OCI-M2 (cell line): ENCODE results near the gene PLXNA2.

Experiments used
- DNase-seq: peaks from one replicate; lab custom pipeline; 2025; ENCODE audit not compliant: unreplicated experiment; lab: John Stamatoyannopoulos, UW

Gene PLXNA2

DNA sequence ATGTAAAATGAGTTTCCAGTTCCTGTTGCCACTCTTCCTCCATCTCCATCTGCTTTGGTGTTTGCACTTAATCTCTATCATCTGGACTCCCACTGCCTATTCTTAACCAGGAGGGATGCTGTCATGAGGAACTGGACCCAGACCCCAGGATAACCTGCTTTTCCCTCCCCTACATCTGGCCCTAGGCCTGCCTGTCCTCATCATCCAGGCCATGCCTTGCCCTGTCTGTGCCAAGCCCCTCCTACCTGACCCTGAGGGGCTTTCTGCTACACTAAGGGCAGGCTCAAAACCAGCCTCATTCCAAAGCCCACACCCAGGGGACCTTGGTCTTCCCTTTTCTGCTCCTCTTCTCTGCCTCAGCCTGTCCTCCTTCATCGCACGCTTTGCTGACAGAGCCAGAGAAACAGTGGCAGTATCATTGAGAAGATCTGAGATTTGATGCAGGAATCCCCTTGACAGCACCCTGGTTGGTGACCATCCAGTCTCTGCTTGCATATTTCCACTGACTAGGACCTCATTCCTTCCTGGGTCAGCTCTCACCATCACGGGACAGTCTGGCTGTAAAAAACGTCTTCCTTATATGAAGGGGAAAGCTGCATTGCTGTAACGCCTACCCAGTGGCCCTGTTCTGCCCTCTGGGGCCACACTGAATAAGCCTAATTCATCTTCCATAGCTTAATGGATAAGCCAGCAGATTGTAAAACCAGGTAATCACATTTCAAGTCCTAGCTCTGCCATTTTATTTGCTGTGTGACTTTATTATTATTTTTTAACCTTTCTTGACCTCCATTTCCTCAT, 38.8 kb downstream of the PLXNA2 start:
- DNase-seq = no peak

DNA sequence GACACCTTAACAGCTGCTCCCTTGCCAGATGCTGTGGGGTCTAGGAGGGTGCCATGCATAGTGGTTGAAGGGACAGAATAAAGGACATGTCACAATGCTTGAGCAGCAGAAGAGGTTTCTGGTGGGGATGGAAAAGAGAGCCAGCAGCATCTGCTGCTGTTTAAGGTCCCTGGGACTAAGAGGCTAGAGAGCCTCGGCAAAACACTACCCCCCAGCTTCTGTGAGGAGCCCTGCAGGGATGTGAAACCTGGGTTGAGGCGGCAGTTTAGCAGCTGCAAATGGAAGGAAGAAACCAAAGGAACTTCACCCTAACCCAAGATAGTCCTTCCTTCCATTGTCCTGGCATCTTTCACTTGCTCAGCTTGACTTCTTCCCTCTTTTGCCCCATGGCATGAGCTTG, 39.4 kb downstream of the PLXNA2 start:
- no peak for DNase-seq

DNA sequence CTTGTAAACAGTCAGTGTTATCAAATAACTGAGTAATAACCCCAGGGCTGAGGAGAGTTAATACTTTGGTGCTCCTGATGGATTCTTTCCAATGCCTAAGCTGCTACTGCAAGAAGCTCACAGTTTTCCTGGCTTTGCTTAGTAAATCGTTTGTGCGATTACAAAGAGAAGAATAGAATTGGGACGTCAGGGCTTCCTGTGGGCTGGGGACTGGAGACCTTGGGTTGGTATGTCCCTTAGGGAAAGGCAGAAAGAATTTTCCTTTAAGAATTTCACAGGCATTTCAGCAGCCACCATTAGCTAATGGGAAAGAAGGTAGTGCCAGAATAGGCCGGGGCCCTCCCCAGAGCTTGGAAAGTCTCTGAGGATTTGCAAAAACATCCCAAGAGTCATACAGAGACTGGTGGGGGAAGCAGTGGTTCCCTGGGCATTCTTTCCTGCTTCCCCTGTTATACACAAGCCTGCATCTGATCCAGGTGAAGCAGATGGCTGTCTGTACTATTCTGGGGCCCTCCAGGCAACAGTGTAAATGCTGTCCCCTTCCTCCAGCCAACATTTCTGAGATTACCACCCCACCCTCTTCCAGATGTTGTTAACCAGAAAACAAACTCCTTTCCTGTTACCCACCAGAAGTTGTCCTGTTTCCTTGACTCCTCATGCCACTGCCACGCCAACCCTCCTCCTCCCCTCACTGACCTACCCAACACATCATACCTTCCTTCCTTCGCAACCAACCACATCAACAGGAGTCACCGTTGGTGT, 40.2 kb downstream of the PLXNA2 start:
- no peak for DNase-seq

DNA sequence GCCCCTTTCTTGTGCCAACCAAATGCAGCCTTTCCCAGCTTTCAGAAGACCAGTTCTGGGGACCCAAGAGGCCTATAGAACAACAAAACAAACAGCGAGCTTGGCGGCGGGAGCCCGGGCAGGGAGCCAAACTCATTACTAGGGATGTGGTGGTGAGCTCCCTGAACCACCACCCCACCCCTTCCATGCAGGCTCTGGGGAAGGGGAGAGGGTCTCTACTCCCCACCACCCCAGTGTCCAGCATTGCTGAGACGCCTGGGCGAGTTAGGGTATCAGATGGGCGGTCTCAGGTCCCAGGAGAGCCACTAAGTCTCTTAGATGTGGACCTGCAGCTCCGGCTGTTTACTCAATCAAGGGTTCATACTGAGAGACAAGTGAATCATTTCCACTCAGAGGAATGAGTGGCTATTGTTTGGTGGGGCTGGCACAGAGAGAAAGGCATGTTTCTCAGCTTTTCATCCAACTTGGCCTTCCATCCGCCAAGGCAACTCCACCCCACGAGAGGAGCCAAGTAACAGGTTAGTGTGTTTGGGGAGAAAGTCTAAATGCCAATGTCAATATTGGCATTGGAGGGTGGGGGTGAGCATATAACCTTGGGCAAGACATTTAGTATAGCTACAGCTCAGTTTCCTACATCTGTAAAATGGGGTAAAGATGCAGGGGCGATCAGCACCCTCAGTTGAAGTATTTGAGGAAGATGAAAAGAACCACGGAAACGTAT, 40.9 kb downstream of the PLXNA2 start:
- no peak for DNase-seq

DNA sequence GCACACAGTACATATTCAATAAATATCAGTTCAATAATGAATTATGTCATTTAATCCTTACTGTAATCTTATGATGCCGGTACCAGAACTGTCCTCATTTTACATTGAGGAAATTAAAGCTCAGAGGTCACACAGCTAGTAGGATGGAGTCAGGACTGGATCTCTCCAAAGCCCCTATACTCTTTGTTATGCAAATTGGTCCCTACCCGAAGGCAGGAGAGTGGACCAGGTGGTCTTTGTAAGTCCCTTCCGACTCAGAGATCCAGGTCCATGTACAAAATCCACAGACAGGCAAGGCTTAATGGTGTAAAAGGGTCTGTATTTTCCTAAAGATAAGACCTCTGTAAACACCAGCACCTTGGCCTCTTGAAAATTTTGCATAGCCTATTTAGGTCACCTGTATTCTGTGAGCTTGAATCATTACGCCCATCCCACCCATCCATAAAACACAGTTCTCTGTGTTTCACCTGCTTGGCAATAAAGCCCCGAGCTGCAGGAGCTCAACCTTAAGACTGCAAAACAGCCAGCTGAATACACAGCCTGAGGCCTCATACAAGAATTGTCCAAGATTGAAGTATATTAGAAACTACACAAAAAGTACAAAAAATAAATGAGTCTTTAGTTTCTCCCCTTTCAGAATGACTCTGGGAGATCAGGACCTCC, 41.7 kb downstream of the PLXNA2 start:
- DNase-seq = no peak

DNA sequence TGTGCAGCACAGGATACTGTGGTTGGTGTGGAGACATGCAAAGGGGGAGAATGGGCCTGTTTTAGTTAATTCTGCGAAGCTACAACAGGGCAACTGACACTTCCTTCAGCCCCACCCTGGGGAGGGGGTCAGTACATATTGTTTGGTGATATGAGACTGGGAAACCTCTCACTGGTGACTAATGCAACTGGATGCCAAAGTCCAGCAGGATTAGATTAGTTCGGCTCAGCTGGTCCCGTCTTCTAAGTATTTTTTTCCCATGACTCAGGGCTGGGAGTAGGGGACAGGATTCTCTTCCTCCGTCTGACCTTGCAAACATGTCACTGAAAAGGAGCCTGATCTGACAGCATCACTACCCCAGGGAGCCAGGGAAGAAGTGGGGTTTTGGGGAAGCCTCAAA, 43.0 kb downstream of the PLXNA2 start:
- no peak for DNase-seq

DNA sequence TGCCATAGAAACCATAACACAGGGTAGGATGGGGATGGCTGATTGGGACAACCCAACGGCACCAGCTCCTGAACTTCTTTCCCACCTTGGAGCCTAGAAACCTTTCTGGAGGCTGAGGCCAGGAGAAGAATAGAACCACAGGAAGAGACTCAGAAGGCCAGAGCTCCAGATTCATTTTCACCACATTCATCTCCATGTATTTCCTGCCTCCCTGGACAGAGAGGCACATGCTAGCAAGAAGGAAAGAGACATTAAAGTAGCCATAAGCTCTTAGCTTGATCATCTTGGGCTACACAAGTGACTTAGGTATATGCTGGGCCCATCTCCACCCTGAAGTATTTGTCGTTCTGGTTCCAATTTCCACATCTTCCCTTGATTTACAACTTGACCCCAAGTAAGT, 44.1 kb downstream of the PLXNA2 start:
- DNase-seq = no peak

DNA sequence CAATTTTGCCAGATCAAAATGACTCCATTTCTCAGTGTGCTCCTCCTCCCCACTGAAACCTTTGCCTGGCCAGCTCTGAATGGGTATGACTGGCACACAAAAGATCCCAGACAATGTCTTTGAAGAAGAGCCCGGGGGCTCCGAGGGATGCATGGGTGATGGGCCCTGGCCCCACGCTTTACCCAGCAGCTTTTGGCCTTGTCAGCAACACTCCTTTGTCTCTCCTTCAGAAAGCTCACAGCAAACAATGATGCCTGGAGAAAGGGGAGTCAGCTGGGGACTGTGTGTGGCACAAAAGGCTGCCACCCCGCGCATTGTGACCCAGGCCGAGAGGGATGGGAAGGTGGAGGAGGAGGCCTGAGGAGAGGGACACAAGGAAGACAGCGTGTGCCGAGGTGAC, 45.9 kb downstream of the PLXNA2 start:
- no peak for DNase-seq

DNA sequence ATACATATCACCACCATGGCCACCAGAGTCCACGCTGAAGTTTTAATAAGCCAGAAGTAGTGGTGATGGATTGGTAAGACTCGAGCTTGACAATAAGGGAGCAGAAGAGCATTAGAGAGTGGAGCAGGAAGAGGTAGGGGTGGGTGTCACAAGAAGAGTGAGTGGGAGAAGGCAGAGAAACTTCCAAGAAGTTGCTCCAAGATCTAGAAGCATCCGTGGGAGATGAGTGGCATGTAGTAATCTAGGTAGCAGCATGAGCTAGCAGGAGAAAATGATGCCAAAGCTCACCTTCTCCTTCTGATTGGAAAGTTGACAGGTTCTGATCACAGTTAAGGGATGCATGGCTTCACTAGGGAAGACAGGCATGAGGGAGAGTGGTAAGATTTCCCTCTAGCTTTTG, 49.2 kb downstream of the PLXNA2 start:
- DNase-seq = no peak

DNA sequence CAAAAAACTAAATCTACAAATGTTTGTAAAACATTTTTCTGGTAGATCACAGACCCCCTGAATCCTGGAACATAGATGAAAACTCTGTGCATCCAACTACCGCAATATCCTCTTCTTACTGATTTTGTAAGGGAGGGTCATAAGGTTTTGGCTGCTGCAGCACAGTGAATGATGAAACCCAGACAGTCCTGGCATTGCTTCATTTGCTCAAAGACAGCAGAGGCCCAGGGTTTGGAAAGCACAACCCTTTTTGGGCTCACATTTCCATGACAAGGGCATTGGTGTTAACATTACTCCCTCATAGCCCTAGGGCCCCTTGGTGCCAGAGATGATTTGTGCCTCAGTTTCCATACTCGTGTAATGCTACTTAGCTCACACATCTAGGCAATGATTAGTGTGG, 51.2 kb downstream of the PLXNA2 start:
- DNase-seq = no peak

DNA sequence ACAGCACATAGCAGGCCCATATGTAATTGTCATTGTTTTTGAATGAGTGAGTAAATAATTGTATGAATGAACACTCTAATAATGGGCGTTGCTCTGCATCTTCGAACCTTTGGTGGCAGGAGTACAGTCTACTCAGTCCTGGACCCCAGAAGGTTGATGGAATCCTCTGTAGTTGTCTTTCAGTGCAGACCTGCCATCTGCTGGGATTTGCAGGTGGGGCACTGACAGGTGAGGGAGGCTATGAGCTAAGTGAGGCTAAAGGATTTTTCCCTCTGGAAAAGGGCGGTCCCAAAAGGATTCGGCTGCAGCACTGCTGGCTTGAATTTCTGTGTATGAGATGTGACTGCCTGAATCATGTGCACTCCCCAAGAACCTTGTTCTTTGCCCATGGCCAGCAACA, 53.4 kb downstream of the PLXNA2 start:
- no peak for DNase-seq

DNA sequence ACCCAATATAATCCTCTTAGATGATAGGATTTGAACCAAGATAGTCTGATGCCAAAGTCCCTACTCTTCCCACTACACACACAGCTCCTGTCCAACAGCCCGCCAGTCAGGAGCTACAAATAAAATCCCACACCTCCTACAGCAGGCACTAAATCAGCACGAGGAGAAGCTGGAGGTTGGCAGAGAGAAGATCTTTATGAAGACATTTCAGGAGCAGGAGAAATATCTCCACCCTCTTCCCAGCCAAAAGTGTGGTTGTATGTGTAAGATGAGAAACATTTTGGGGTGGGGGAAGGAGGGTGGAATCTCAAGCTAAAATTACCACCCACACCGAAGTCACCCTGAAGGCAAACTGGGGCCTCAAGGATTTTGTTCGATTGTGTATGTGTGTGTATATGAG, 54.5 kb downstream of the PLXNA2 start:
- DNase-seq = no peak

DNA sequence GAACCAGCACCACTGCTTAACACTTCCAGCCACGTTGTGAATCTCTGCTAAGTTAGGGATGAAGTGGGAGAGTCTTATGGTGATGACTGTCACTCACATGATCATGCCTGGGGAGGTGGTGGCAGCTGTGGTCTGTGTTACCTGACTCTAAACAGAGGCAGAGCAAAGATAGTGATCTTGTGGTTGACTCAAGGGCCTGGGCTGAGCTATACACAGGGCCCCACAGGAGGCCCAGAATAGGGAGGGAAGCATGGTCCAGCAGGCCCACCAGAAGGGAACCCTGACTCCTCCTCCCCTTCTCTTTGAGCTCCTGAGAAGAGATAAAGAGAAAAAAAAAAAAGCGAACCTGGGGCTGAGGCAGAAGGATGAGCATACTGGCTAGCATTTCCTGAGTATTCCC, 55.0 kb downstream of the PLXNA2 start:
- DNase-seq = no peak

DNA sequence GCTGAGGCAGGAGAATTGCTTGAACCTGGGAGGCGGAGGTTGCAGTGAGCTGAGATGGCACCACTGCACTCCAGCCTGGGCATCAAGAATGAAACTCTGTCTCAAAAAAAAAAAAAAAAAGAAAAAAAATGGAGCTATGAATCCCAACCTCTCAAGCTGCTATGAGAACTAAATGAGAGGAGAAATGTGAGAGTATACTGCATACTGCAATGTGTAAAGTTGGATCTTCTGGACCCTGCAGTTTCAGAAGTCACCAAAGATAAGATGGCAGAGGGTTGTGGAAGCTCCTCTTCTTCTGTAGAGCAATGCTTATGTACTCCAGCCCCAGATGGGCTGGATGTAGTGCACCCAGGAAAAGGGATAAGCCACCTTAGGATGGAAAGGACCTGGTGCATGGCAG, 55.6 kb downstream of the PLXNA2 start:
- no peak for DNase-seq

DNA sequence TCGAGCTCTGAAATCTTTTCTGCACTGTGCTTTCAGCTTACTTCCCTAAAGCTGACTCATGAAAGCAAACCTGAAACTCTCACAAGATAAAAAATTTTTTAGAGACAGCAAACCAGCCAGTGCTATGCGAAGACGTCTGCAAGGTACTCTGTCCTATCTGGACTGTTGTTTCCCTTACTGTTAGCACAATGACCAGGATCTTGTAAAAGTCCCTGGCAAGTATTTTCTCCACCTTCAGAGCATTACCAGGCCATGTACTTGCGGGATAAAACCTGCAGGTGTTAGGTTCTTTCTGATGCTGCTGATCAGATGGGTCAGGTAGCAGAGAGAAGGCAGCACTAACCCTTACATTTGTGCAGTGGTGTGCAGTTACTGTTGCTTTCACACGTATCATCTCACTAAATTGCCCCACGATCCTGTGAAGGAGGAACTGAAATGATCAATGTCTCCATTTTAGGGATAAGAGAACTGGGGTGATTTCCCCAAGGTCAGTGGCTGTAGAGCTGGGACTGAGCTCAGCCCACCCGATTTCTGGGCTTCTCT, 56.6 kb downstream of the PLXNA2 start:
- DNase-seq = no peak

DNA sequence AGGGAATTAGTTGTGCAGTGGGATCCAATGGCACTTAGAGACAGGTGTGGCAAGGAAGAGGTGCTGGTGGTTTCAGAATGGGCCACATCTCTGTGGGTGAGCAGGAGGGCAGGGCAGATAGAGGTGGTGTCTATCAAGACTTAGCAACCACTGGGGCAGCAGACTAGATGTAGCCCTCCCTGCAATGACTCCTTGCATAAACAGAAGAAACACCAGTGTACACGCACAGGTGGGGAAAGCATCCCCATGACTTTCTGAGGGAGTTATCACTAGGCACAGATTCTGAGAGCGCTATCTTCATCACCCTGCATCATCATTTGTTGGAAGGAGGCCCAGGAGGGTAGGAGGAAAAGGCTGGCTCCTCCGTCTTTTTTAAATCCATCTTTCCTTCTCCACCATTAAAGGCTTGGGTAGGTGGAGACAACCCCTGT, 58.4 kb downstream of the PLXNA2 start:
- DNase-seq = no peak

DNA sequence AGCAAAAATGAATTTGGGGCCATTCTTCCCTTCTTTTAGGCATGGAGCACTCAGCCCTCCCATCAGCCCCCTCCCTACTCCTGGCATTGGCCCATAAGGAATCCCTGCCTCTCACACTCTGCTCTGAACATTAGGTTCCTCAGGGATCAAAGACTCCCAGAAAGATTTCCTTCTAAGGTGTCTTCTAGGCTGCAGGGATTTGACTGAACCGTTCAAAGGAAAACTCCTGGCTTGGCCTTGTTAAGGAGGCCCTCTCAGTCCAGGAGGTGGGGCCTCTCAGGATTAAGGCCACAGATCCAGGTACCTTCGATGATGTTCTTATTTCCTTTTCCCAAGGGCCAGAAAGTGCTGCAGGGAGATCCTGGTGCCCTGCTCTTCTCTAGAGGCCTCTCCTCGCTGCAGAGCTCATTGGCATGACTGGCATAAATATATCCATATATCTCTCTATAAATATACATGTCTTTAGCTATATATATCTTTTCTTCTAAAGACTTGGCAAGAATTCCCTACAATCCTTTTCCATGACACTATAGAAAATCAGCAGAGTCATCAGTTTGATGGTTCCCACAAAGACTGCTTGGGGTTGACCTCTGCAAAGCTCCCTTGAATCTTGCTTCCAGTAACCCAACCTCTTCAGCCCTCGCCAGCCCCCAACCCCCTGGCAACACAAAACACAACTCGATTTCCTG, 59.1 kb downstream of the PLXNA2 start:
- no peak for DNase-seq

DNA sequence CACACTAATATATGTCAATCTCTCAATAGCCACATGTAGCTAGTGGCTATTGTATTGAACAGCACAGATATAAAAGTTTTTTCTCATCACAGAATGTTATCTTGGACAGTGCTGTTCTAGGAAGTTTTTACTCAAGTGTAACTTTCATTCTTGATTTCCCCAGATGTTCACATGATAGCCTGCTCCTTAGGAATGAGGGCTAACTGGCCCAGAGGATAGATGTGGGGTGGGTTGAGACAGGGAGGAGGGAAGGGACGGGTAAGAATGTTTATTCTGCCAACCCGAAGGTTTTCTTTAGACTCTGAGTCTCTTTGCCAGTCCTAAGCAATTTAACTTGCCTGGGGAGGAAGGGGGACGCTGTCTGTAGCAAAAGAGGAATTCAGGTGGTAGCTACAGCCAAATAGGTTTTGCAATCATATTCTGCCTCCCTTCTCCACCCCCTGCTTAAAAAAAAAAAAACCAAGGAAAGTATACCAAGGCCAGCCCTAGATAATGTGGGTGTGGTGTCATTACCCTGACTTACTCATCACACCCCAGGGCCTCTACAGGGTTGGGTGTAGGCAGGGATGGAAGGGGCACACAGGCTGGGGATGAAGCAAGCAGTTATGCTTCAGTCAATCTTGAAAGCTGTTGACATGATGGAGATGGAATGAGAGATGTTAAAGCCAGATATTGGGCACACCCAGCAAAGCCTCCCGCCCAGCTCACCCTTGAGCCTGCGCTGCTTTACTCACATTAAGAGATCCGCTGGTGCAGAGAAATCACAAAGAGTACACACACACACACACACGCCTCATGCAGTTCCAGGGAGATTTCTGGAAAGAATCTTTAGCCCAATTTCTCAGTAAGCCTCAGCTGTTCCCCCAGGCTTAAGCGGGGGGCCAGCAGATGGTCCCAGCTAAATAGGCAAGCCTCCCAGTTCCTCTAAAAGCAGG, 59.9 kb downstream of the PLXNA2 start:
- DNase-seq = no peak

DNA sequence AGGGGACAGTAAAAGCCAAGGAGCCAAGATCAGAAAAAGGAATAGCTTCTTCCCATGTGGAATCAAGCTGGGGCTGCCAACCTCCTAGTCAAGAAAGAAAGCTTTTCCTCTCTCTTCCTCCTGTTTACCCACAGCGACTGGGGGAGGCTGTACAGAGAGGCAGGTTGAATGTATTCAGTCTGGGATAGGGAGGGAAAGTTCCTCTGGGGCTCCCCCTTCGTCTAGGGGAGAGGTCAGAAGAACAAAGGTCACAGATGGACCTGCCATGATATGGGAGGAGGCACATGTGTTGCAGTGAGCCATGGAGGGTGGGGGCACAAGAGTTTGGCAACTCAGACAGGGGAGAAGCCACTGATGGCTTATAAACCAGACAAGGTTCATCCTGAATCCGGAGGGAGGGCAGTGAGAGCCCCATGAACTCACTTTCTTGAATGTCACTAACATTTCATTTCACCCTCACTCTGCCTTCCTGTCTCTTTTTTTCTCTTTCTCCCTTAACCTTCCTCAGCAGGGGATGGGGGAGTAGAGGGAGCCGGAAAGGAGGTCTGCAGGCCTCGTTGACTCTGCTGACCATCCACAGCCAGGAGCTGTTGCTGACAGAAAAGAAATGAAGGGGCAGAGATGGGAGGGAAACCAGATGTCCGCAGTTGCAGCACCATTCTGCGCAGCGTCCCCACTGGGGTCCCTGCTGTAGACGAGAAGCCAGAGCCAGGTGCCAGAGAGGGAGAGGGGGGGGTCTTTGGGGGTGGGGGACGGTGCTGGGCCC, 61.1 kb downstream of the PLXNA2 start:
- DNase-seq = no peak
